Heart left ventricle (tissue), 16 donors: Measurements from ENCODE around the gene HARBI1. TPM values are rescaled to one million over a fixed set of nuclear protein-coding genes. Genes with fewer than 3 reads are reported as not detected.

Source experiments
- ATAC-seq, 4 donors: fragments of 200-7000 bp; cut with Tn5 transposase; one replicate each; pipeline ENCODE4 v1.9.1; 2020 to 2022; ENCODE audit warnings: moderate library complexity in 4 of 4, mild to moderate bottlenecking in 3 of 4, moderate number of reproducible peaks in 1 of 4
- DNase-seq, 5 donors: peaks; one replicate each; pipeline ENCODE4 v3.0.0-alpha.2; 2020
- H3K27ac ChIP-seq, 12 donors: fragments of 200-600 bp; sonication (generic) in 4 of 12; one replicate each; pipeline versions ENCODE4 v1.5.0 to v1.8.0; 2016 to 2022; ENCODE audit warnings: mild to moderate bottlenecking in 2 of 12
- H3K27me3 ChIP-seq, 9 donors: fragments of 200-600 bp; sonication (generic) in 2 of 9; one replicate each; pipeline versions ENCODE4 v1.5.1 to v1.8.0; 2016 to 2022; ENCODE audit warnings: mild to moderate bottlenecking in 3 of 9
- H3K36me3 ChIP-seq, 9 donors: fragments of 200-600 bp; sonication (generic) in 2 of 9; one replicate each; pipeline versions ENCODE4 v1.5.0 to v1.8.0; 2018 to 2022; ENCODE audit warnings: mild to moderate bottlenecking in 2 of 9
- H3K4me1 ChIP-seq, 12 donors: fragments of 200-600 bp; sonication (generic) in 4 of 12; one replicate each; pipeline versions ENCODE4 v1.5.0 to v1.8.0; 2016 to 2022; ENCODE audit warnings: mild to moderate bottlenecking in 3 of 12
- H3K4me3 ChIP-seq, 12 donors: fragments of 200-600 bp; sonication (generic) in 4 of 12; one replicate each; pipeline versions ENCODE4 v1.5.0 to v1.8.0; 2017 to 2022; ENCODE audit warnings: mild to moderate bottlenecking in 9 of 12, moderate library complexity in 4 of 12
- H3K9me3 ChIP-seq, 12 donors: fragments of 200-600 bp; sonication (generic) in 4 of 12; one replicate each; pipeline versions ENCODE4 v1.5.0 to v1.8.0; 2016 to 2022; ENCODE audit warnings: mild to moderate bottlenecking in 1 of 12
- POLR2A ChIP-seq, 2 donors: fragments of 450-650 bp; IDR thresholded peaks; one replicate each; pipeline ENCODE4 v1.6.1; 2017; ENCODE audit warnings: antibody characterized with exemption in 2 of 2, mild to moderate bottlenecking in 2 of 2, moderate library complexity in 2 of 2
- WGBS, 4 donors: extraction: QIAGEN DNeasy Blood & Tissue Kit in 2 of 4; methylation state at CpG; one replicate each; pipeline versions ENCODE4 v1.1.5 to v1.1.7; 2013 to 2018; 5-methylcytosine and 5-hydroxymethylcytosine counted together
- intact Hi-C, 10 donors: fragments of 100-400 bp; cut with DNase I; formaldehyde crosslinking; loops; one replicate each; pipeline versions ENCODE4 v1.11.1 to v1.14.2; 2022
- polyA plus RNA-seq, 2 donors: library from polyadenylated mRNA; stranded (reverse); fragments of 200-250 nt; gene quantifications; one replicate each; pipeline ENCODE4 v1.2.3, GENCODE V29; 2013
- total RNA-seq, 9 donors: library from RNA; depleted of rRNA in 2 of 9; stranded (reverse); fragments of >200 nt in 2 of 9; fragmentation: NEBNext Ultra II Directional in 3 of 9; extraction: Animal tissue kit (Norgen Biotek cat#: 25700) in 3 of 9; gene quantifications; one replicate each; pipeline versions ENCODE4 v1.1.0 to v1.2.4, GENCODE V29; 2016 to 2023
- TF ChIP-seq, protein P1 (sequence below), 12 donors: fragments of 200-600 bp; sonication (generic) in 4 of 12; IDR thresholded peaks; one replicate each; pipeline versions ENCODE4 v1.5.0 to v1.8.0; 2018 to 2022; ENCODE audit warnings: antibody characterized with exemption in 12 of 12, mild to moderate bottlenecking in 5 of 12
- donor health status: ischemic (EF 13 %, LVEDD 7.1; RV severe dilation, severe dysfunction).
- donor health status: healthy with polysubstance abuse.
- donor health status: DM: no; HTN: yes; CAD: no.
- donor health status: DM: no; HTN: no; CAD: no.
- donor health status: ischemic (EF 25% LVEDD 6.9; RV normal size, moderate dysfunction).
- donor health status: ischemic (EF 25% LVEDD 5.7; RV mildly dilated, moderate dysfunction).
- donor health status: healthy.
- donor health status: DM: yes; HTN: yes; CAD: no.
- donor health status: ischemic (EF 35%, LVEDD 5.7; RV mildly dilated, moderate dysfunction).
- donor health status: nonischemic (EF 11% LVEDD 7.7; RV severe dilation, severe dysfunction).
- donor health status: DM: yes; HTN: yes; CAD: no.
- donor health status: PGD.
- donor health status: ischemic (EF 29% LVEDD 5.4; RV normal size, mild dysfunction).
- donor health status: nonischemic (EF 23%, LVEDD 6.1; RV moderate dilation, normal function).

Gene HARBI1
- total and polyA plus RNA-seq, 11 donors: 2.1 to 4.5 (median 3.5) TPM

DNA sequence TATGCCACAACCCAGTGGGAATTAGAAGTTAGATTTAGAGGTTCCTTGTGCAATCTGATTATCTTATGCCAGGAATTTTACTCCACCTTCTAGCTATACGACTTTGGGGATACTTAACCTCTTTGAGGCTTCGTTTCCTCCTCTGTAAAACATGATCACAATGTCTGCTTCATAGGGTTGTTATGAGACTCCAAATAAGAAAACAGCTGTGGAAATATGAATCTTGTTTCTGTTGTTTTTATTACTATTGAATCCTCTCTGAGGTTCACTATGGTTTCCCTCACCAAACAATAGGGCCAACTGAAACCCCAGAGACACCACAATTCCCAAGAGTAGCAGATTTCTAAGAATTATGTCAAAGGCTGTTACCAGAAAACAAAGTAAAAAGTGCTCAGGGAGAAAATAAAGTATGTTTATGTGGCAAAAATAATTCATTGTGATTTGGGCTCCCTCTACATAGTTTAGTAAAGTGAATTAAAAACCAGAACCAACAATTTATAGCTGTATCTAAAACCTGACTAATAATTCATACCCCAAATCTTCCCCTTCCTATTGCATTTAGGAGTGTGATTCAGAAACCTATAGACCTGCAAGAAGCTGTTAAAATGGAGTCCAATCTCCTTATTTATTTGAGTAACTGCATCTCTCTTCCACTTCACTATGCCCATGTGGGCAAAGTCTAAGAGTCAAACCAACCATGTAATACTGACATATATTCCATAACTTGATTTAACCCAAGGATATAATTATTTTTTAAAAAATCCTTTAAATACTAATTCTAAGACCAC is 61.6 kb downstream of the HARBI1 start:
- no peak for ATAC-seq
- no peak for DNase-seq
- Histone ChIP-seq H3K27me3 (no peaks in the 10 kb centered on the region), H3K27ac (peak overlapping the region in 8 of 12 donors; percentile 23 to 79 (median 54)), H3K9me3 (no peaks in the 10 kb centered on the region), H3K4me3 (no peak overlapping the region), H3K36me3 (no peaks in the 10 kb centered on the region), H3K4me1 (peaks cover 11 to 56% (median 34%) of the 10 kb centered on the region in 12 donors)
- TF ChIP-seq, protein P1, sequence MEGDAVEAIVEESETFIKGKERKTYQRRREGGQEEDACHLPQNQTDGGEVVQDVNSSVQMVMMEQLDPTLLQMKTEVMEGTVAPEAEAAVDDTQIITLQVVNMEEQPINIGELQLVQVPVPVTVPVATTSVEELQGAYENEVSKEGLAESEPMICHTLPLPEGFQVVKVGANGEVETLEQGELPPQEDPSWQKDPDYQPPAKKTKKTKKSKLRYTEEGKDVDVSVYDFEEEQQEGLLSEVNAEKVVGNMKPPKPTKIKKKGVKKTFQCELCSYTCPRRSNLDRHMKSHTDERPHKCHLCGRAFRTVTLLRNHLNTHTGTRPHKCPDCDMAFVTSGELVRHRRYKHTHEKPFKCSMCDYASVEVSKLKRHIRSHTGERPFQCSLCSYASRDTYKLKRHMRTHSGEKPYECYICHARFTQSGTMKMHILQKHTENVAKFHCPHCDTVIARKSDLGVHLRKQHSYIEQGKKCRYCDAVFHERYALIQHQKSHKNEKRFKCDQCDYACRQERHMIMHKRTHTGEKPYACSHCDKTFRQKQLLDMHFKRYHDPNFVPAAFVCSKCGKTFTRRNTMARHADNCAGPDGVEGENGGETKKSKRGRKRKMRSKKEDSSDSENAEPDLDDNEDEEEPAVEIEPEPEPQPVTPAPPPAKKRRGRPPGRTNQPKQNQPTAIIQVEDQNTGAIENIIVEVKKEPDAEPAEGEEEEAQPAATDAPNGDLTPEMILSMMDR (IDR thresholded peaks at IDR 0.05): no peak
- TF ChIP-seq POLR2A (IDR thresholded peaks at IDR 0.05): no peak
- WGBS, 4 donors: 39 to 48% (median 43%) methylated on average over 2 of the region's 2 CpGs
- intact Hi-C loops: no loop called here

DNA sequence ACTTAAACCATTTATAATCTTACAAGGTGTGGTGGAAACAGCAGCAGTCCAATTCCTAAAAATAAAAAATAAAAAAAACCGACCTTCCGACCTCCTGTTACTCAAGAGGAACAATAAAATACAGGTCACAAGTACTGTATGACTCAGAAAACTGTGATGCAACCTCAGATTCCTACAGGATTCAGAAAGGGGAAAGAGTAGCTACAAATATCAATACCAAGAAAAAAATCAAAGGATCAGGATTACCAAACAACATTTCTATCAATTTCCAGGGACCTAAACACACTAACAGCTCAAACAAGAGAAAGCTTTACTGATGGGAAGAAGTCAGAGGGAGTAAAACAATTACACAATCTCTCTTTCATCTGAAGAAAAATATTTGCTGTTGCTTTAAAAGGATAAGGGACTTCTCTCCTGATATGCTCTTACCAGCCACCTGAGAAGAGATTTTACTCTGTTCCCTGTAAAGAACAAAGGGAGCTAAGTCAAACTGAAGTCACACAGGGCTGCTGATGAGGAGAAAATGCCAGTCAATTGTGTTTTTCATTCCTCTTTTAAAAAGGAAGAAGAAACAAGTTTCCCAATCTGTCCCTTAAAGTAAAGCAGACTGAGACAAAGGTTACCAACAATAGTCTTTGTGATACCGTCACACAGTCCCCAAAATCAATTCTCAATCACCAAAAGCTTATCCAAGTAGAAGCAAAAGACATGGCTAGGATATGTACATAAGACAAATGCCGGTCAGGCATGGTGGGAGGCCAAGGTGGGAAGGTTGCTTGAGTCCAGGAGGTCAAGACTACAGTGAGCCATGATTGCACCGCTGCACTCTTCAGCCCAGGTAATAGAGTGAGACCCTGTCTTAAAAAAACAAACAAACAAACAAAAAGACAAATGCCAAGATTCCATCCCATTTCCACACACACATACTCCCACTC is 62.5 kb downstream of the HARBI1 start:
- ATAC-seq (peak; percentile 50 to 85 (median 80)), DNase-seq (no peak)
- H3K4me3 ChIP-seq: no peak overlapping the region
- H3K4me1 ChIP-seq: peaks cover 11 to 47% (median 29%) of the 10 kb centered on the region in 12 donors
- no peaks in the 10 kb centered on the region for H3K27me3 ChIP-seq
- H3K27ac ChIP-seq: peak overlapping the region in 11 of 12 donors; percentile 31 to 79 (median 56)
- 50 to 59% (median 58%) methylated on average over 5 of the region's 5 CpGs for WGBS, 4 donors
- no peak for TF ChIP-seq POLR2A (IDR thresholded peaks at IDR 0.05)
- TF ChIP-seq, protein P1 (IDR thresholded peaks at IDR 0.05): no peak
- no peaks in the 10 kb centered on the region for H3K9me3 ChIP-seq
- no peaks in the 10 kb centered on the region for H3K36me3 ChIP-seq
- intact Hi-C loops: no loop called here

DNA sequence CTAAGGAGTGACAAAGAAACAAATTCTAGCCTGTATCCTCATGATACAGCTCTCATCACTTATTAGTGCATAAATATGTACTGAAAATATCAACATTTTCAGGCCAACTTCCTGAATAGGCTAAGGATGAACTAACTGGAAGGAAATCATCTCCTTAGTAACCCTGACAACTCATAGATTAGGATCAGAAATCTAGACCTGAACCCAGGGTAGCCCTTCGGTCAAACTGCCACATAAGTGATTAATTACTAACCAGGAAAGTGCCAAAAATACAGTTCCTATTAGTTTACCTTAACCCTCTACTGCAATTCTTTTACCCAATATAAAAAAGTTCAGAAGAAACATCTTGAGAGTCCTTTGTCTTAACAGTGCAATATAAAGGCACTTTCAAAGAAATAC is 63.2 kb downstream of the HARBI1 start:
- Histone ChIP-seq H3K36me3 (no peaks in the 10 kb centered on the region), H3K27ac (peak overlapping the region in 10 of 12 donors; percentile 31 to 79 (median 57))
- ATAC-seq: peak in 2 of 4 donors; percentile 10 to 31

More for the DNA sequence above, 63.2 kb downstream of the HARBI1 start:
- H3K27me3 ChIP-seq: no peaks in the 10 kb centered on the region
- H3K4me3 ChIP-seq: peak overlapping the region in 1 of 12 donors; percentile 10
- TF ChIP-seq POLR2A (IDR thresholded peaks at IDR 0.05): no peak
- TF ChIP-seq, protein P1 (IDR thresholded peaks at IDR 0.05): no peak
- WGBS, 4 donors: 18 to 42% (median 36%) methylated on average over 1 of the region's 1 CpG
- DNase-seq: no peak
- intact Hi-C loops: no loop called here
- peaks cover 11 to 43% (median 29%) of the 10 kb centered on the region in 12 donors for H3K4me1 ChIP-seq
- no peaks in the 10 kb centered on the region for H3K9me3 ChIP-seq

Other genes starting within 250 kb of the HARBI1 start
- 10 to 100 TPM in 3 of 9 donors, 1 to 10 TPM in 6; 1.9 to 26.5 (median 7.9) TPM for gene MDK, start 235.6 kb downstream of the HARBI1 start, total RNA-seq
- 1 to 10 TPM; 2.3 to 4.8 TPM for gene MDK, start 235.6 kb downstream of the HARBI1 start, polyA plus RNA-seq
- under 1 TPM in 3 of 9 donors, not detected in 6; 0.15 to 0.27 (median 0.20) TPM for gene CHRM4, start 225.5 kb downstream of the HARBI1 start, total RNA-seq
- gene CHRM4, start 225.5 kb downstream of the HARBI1 start, polyA plus RNA-seq: under 1 TPM in 1 of 2 donors, not detected in 1; 0.08 TPM
- gene AMBRA1, start 23.2 kb downstream of the HARBI1 start, total RNA-seq: 10 to 100 TPM; 13.3 to 23.5 (median 16.7) TPM
- gene AMBRA1, start 23.2 kb downstream of the HARBI1 start, polyA plus RNA-seq: 10 to 100 TPM in 1 of 2 donors, 1 to 10 TPM in 1; 5.6 to 11.0 TPM
- gene ATG13, start 326 bp upstream of the HARBI1 start, total RNA-seq: 10 to 100 TPM; 38.8 to 74.8 (median 48.7) TPM
- gene ATG13, start 326 bp upstream of the HARBI1 start, polyA plus RNA-seq: 10 to 100 TPM; 26.7 to 50.7 TPM
- gene ARHGAP1, start 83.4 kb upstream of the HARBI1 start, total RNA-seq: 100 to 1,000 TPM in 4 of 9 donors, 10 to 100 TPM in 5; 57.5 to 309 (median 78.9) TPM
- 10 to 100 TPM; 38.8 to 58.0 TPM for gene ARHGAP1, start 83.4 kb upstream of the HARBI1 start, polyA plus RNA-seq
- 1 to 10 TPM; 5.3 to 10.0 (median 7.1) TPM for gene ZNF408, start 83.8 kb upstream of the HARBI1 start, total RNA-seq
- gene ZNF408, start 83.8 kb upstream of the HARBI1 start, polyA plus RNA-seq: 1 to 10 TPM; 5.6 to 8.5 TPM
- gene F2, start 102.0 kb upstream of the HARBI1 start, total RNA-seq: under 1 TPM in 2 of 9 donors, not detected in 7; 0.17 to 0.18 TPM
- under 1 TPM in 1 of 2 donors, not detected in 1; 0.08 TPM for gene F2, start 102.0 kb upstream of the HARBI1 start, polyA plus RNA-seq
- 100 to 1,000 TPM in 1 of 9 donors, 10 to 100 TPM in 8; 41.7 to 108 (median 76.0) TPM for gene CKAP5, start 229.1 kb upstream of the HARBI1 start, total RNA-seq
- 10 to 100 TPM; 12.3 to 27.4 TPM for gene CKAP5, start 229.1 kb upstream of the HARBI1 start, polyA plus RNA-seq